MV-4-11 (cell line): ENCODE results near the gene SFMBT2.

Experiments
- DNase-seq: peaks from one replicate; lab custom pipeline; 2025; lab: John Stamatoyannopoulos, UW

The SFMBT2 gene

GRCh38 chr10:7364474-7364873 is 46.4 kb downstream of the SFMBT2 start:
- no peak for DNase-seq

GRCh38 chr10:7363700-7364099 is 47.1 kb downstream of the SFMBT2 start:
- DNase-seq, result no peak

GRCh38 chr10:7362471-7362870 is 48.4 kb downstream of the SFMBT2 start:
- DNase-seq, result no peak

GRCh38 chr10:7361316-7361715 is 49.5 kb downstream of the SFMBT2 start:
- no peak for DNase-seq

GRCh38 chr10:7359954-7360353 is 50.9 kb downstream of the SFMBT2 start:
- DNase-seq, result no peak

GRCh38 chr10:7359356-7359755 is 51.5 kb downstream of the SFMBT2 start:
- no peak for DNase-seq

GRCh38 chr10:7357193-7357592 is 53.6 kb downstream of the SFMBT2 start:
- DNase-seq, result no peak

GRCh38 chr10:7354330-7355047 is 56.3 kb downstream of the SFMBT2 start:
- DNase-seq, result no peak

GRCh38 chr10:7351894-7352293 is 58.9 kb downstream of the SFMBT2 start:
- no peak for DNase-seq

GRCh38 chr10:7350541-7351195 is 60.2 kb downstream of the SFMBT2 start:
- no peak for DNase-seq

- DNase-seq, result no peak
These were observed 65.1 kb downstream of the SFMBT2 start for GRCh38 chr10:7345717-7346116.

GRCh38 chr10:7343040-7343439 is 67.8 kb downstream of the SFMBT2 start:
- DNase-seq, result no peak

- peak; percentile 22 for DNase-seq
These were observed 70.5 kb downstream of the SFMBT2 start for GRCh38 chr10:7340179-7340874.

GRCh38 chr10:7339510-7339909 is 71.3 kb downstream of the SFMBT2 start:
- no peak for DNase-seq

- no peak for DNase-seq
These were observed 72.4 kb downstream of the SFMBT2 start for GRCh38 chr10:7338469-7338868.

GRCh38 chr10:7337431-7338171 is 73.2 kb downstream of the SFMBT2 start:
- peak; percentile 80 for DNase-seq

GRCh38 chr10:7335977-7336376 is 74.9 kb downstream of the SFMBT2 start:
- DNase-seq, result no peak

- no peak for DNase-seq
These were observed 76.2 kb downstream of the SFMBT2 start for GRCh38 chr10:7334642-7334964.

- no peak for DNase-seq
These were observed 76.7 kb downstream of the SFMBT2 start for GRCh38 chr10:7333961-7334641.

- no peak for DNase-seq
These were observed 81.6 kb downstream of the SFMBT2 start for GRCh38 chr10:7329219-7329618.

GRCh38 chr10:7327885-7328284 is 82.9 kb downstream of the SFMBT2 start:
- DNase-seq, result no peak

- DNase-seq, result no peak
These were observed 88.2 kb downstream of the SFMBT2 start for GRCh38 chr10:7322623-7323022.
